ENCODE measurements around the gene ATRIP.

Gene ATRIP

GRCh38 chr3:48410205-48411040 is 36.1 kb upstream of the ATRIP start:
- no peak for DNase-seq

DNA sequence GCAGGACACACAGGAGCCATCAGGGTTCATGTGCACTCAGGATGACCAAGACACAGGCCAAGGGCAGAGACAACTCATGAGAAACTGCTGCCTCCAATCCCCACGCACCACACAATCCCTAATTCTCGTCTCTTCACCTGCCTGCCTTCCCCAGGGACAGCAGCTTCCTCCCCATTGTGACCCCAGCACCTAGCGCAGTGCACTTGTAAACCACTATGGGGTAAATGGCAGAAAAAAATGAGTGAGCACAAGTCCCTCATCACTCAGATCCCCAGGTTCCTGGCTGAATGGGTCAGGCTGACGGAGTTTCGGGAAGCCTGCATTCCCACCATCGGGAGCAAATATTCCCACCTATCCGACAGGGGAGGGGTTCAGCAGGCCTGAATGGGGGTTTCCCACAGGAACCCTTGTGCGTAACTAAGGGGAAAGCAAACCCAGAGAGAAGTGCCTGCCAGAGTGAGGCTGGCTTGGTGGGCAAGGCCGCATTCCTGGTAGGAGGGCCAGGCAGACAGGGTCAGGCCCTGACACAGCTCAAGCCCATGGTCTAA is 35.4 kb upstream of the ATRIP start:
- no peak for DNase-seq

GRCh38 chr3:48411606-48412374 is 34.7 kb upstream of the ATRIP start:
- no peak for DNase-seq

GRCh38 chr3:48412375-48413001 is 34.0 kb upstream of the ATRIP start:
- no peak for DNase-seq

GRCh38 chr3:48413086-48413485 is 33.5 kb upstream of the ATRIP start:
- no peak for DNase-seq

DNA sequence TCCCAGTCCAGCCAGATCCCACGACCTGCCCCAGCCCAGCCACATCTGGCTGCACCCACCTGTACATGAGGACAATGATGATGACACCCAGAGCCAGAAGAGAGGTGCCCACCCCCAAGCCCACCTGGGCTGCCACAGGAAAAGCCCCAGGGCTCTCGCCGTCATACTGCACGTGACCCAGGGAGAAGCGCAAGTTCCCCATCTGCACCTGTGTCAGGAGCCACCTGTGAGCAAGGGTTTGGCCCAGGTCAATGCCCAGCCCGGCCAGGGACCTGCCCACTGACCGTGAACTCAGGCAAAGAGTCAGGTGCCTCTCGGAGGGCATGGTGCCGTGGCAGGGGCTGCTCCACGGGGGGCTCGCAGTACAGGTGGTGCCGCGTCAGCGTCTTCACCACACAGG is 32.9 kb upstream of the ATRIP start:
- DNase-seq, result no peak

DNA sequence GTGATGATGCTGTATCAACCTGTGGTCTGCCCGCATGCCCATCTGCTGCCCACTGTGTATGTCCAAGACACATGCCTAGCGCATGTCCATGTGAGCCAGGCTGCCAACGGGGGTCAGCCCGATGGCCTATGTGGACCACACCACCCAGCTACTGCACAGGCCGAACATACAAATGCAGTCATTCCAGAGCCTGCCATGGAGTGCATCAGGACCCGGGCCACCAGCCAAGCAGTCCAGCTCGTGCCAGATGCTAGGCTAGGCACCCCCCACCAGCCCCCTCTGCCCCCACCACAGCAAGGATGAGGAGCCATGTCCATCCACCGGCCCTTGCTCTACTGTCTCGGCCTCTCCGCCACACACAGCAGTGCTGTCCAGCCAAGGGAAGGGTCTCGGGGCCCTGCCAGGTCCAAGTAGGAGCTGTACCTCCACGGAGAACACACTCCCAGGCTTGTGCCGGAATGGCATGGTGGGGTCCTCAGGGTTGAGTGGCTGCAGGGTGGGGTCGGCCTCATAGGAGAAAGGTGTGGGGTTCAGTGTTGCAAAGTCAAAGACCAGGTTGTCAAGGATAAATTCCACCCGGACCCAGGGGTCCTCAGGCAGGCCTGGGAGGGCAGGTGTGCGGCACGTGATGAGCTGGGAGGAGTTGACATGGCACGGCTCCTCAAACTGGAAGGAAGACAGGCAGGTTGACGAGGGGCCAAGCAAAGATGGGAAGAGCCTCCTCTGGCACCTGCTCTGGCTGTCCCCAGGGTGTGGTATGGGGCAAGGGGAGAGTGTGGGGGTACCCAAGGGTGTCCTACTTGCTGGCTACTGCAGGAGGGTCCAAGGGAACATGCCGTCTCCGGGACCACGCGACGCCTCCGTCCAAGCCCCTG is 31.9 kb upstream of the ATRIP start:
- DNase-seq, result no peak

DNA sequence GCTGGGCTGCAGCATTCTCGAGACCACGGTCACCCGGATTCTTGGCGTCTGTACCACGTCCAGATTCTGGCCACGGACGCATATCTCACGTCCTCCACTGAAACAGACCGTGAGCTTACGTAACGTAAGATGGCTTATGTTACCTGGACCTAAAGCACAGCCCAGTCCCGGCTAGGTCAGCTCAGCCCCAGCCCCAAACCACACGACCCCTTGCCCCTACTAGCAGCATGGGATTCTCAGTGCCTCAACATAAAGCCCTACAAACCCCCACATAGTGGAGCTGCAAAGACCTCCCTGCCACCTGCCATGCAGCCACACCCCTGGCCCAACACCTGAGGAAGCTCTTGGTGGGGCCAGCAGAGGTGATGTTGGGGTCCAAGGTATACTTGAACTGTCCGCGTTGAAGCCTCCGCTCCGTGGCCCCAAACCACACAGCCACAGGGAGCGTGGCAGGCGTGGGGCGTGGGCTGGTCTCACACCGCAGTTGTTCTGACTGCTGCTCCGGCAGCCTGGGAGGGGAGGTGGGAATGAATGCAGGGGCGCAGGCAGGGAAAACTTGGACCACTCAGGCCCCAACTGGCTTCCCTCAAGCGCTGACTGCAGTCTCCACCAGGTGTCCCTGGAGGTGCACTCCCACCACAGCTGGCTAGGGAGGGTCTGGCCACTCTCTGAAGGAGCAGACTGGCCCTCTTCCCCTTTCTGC is 31.1 kb upstream of the ATRIP start:
- no peak for DNase-seq

DNA sequence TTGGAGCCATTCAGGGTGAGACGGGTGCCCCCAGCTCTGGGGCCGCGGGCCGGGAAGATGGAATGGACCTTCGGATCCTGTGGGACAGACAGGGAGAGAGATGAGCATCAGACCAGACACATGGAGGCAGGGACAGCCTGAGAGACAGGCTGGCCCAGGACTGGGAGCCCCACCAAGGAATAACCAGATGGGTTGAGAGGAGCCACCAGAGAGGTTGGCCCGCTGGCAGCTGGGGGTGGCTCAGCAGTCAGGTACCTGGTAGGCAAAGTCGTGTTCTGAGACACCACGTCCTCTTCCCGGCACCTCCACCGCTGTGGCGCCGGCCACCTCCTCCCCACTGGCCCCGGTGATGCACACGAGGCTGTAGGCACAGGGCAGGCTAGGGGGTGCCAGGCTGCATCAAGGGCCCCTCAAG is 30.4 kb upstream of the ATRIP start:
- no peak for DNase-seq

DNA sequence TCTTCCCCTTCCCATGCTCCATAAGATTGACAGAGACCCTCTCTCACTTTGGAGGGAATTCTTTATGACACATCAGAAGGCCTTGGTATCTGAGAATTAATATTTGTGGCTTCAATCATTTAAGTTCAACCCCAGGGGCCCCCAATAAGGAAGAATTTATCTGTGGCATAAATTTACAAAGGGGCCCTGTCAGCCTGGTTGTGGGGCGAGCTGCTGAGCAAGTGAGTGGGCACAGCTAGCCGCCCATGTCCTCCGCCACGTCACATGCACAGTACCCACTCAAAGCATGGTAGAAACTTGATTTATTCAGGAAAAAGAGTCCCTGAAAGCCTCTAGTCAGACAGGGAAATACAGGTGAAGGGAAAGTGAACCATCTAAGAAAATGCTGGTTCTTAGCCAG is 30.0 kb upstream of the ATRIP start:
- no peak for DNase-seq

DNA sequence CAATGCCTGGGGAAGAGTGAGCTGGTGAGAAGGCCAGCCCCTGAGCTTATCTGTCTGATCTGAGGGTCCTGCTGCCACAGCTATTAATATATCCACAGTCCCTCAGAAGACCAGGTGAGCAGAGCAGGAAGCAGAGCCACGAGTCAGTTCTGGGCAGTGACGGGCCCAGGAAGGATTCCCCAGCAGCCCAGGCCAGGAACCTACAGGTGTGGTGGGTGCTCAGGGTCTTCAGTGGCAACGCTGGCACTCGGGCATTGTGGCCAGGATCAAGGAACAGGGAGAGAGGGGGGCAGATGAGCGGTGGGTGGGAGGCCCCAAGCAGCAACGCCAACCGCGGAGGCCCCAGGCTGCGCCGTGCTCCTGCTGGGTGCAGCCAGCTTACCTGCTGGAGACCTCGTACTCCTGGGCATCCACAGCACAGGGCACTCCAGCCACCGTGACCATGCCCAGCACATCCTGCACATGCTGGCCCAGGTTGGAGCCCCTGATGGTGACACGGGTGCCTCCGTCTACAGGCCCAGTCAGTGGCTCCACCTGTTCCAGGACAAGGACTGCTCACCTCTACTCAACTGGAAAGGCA is 28.9 kb upstream of the ATRIP start:
- DNase-seq, result no peak

GRCh38 chr3:48418140-48418539 is 28.4 kb upstream of the ATRIP start:
- DNase-seq, result no peak

GRCh38 chr3:48418651-48419050 is 27.9 kb upstream of the ATRIP start:
- DNase-seq, result no peak

DNA sequence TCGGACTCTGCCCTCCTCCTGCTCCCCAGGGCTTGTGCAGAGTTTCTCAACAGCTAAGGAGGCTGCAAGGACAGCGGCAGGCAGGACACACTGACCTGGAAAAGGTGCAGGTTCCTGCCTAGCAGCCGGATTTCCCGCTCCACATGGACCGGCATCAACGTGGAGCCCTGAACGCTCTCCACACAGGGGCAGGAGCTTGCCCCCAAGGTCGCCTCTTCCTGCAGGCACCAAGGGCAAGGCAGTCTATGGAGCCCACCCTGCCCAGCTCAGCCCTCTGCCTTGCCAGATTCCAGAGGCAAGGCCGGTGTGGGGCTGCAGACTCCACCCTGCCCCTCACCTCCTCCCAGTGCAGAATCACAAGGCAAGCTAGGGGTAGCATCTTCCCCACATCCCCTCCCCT is 27.4 kb upstream of the ATRIP start:
- no peak for DNase-seq

- DNase-seq, result no peak
These were observed 26.9 kb upstream of the ATRIP start for GRCh38 chr3:48419597-48419996.

GRCh38 chr3:48420561-48420960 is 26.0 kb upstream of the ATRIP start:
- no peak for DNase-seq

DNA sequence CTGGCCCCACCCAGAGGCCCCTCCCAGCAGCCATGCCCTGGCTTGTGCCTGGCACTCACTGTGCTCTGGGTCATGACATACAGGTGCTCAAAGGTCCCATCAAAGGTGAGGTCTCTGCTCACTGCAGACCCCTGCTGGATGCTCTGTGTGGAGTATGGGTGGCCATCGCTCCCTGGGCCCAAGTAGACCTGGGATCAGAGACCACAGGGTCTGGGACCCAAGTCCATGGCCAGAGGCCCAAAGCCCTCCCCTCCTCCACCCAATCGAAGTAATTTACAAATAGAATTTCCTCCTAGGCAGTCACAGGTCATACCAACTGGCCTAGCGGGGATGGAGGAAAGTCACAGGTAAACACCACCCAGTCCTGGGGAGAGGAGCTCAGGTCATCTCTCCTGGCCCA is 24.3 kb upstream of the ATRIP start:
- DNase-seq, result no peak

DNA sequence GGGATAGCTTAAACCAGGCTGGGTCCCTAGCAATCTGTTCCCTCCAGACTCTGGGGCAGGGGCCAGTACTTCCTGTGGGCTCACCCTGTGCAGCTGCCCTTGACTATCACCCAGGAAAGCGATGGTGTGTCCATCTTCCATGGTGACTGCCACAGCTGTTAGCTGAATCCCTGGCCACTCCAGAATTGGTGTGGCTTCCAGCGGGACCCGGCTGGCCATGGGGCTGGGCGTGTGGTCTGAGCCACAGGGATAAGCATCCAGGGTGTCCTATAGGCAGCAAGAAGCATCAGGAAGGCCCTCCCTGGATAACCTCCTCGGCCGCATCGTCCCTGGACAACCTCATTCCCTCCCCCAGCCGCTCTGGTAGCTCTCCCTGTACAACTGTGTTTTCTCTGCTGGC is 23.9 kb upstream of the ATRIP start:
- DNase-seq, result no peak

DNA sequence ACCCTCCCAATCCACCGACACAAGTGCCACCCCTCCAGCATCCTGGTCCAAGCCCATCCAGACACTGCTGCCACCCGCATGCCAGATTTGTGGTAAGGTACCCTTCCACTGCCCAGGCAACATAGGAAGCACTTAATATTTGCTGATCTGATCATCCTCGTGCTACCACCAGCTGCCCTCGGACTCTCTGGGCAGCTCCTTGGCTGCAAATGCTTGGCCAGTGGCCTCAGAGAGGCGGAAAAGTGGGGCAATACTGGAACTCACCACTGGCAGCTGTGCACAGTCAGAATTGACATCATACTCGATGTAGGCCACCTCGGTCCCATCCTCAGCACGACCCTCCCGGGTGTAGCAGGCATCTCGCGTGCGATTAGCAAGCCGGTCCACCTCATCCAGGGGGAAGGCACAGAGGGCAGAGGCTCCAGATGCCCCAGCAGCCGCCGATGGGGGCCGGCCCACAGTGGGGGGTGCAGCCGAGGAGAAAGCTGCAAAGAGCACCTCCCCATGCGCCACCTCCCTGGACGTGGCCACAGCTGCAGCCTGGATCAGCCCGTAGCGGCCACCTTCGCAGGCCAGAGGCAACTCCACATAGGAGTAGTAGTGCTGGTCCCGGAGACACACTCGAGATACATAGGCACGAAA is 23.2 kb upstream of the ATRIP start:
- no peak for DNase-seq

DNA sequence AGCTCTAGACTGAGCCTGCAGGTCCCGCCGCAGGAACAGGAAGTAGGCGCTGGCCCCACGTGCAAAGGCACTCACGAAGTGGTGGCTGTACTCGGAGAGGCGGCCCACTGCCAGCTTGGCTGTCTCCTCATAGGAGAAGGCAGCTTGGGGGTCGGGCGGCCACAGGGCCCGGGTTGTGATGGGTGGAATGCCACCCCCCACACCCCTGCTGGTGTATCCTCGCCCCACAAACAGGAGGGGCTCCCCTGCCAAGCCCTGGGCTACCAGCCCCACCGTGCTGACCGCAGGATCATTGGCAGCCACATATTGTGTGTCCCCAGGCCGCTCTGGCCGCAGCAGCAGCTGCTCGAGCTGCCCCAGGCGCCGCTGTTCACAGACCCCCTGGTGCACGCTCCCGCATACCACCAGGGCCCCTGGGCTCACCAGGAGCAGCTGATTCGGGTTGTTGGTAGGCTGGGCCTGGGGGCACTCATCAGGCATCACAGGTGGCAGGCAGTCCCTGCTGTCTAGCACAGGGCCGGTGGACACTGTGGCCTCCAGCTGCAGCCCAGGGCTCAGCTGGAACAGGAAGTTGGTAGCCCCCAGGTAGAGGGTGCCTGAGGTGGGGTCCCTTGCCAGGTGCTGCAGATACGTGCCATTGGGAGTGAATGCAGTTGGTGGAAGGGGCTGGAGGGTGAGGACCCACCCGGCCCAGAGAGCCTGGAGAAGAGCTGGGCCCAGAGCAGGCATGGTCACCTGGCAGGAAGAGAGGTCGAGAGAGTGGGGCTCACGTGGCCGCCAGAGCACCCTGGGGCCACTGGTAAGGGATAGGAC is 22.4 kb upstream of the ATRIP start:
- DNase-seq, result no peak
